NCI-H526 treated with DMSO at 0.1 percent for 48 hours (cell line): Measurements from ENCODE around the gene WNK1.

Source experiments
- DNase-seq: peaks from one replicate; lab custom pipeline; 2025; lab: John Stamatoyannopoulos, UW

Gene WNK1

DNA sequence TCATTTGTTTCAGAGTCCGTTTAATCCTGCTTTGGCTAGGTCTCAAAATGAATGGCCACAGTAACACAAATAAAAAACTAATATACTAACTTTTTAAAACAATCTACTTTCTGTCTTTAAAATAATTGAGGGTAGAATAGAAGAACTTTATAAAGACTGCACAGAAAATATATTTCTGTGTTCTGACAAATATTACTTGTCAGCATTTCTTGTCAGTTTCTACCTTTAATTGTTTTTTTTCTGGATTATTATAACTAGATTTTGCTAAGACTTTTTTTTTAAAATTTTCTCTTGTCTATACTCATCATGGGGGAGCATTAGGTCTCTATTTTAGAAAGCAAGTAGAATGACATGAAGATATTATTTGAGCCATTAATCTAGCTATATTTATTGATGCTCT, 110.9 kb downstream of the WNK1 start:
- no peak for DNase-seq

DNA sequence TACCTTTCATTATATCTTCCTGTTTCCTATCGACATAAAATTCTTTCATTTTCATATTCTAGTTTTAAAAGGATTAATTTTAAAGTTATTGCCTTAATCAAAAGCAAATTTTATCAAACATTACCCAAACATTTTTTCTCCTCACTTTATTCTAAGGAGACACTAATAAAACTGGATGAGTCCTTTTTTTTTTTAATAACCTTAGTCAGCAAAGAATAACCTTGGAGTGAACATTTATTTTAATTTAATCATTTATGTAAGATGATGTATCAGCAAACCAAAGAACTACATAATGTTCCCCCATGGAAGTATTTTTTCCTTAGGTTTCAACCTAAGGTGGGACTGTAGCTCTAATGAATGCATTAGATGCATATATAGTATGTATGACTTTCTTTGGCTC, 113.2 kb downstream of the WNK1 start:
- no peak for DNase-seq

DNA sequence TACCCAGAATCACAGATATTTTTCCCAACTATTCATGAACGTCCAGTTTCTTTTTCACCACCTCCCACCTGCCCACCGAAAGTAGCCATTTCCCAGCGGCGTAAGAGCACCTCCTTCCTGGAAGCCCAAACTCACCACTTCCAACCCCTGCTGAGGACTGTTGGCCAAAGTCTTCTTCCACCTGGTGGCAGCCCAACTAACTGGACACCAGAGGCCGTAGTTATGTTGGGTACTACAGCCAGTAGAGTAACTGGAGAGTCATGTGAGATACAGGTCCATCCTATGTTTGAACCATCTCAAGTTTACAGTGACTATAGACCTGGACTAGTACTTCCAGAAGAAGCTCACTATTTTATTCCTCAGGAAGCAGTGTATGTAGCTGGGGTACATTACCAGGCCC, 115.5 kb downstream of the WNK1 start:
- no peak for DNase-seq

DNA sequence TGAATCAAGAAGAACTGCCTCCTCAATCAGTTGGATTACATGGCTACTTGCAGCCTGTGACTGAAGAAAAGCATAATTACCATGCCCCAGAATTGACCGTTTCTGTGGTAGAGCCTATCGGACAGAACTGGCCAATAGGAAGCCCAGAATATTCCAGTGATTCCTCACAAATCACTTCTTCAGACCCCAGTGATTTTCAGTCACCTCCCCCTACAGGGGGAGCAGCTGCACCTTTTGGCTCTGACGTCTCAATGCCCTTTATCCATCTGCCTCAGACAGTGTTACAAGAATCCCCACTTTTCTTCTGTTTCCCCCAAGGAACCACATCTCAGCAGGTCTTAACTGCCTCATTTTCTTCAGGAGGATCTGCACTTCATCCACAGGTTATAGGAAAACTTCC, 116.3 kb downstream of the WNK1 start:
- no peak for DNase-seq

DNA sequence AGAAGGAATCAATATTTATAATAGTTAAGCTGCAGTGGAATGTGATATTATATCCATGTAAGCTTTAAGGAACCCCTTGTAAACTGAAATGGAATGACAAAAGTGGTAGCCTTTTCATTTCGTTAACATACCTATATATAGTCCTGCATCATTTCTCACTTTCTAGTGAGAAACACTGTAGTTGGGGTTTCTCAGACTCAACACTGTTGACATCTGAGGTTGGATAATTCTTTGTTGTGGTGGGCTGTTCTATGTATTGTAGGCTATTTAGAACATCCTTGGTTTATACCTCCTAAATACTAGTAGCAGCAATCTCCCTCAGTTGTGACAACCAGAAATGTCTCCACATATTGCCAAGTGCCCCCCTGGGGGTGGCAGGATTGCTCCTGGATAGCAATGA, 118.0 kb downstream of the WNK1 start:
- DNase-seq, result no peak

DNA sequence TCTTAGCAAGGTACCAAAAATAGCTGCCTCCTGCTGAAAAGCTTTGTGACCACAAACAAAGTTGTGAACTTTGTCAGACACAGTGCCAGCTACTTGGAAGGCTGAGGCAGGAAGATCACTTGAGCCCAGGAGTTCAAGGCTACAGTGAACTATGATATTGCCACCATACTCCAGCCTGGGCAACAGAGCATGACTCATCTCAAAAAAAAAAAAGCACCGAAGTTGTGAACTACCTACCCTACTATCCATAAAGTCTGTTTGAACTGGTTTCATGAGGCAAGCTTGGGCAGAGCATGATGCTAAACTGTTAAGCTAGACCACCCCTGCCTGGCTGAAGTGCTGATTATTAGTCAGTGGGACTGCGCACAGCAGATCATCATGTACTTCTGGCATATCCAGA, 121.6 kb downstream of the WNK1 start:
- no peak for DNase-seq

DNA sequence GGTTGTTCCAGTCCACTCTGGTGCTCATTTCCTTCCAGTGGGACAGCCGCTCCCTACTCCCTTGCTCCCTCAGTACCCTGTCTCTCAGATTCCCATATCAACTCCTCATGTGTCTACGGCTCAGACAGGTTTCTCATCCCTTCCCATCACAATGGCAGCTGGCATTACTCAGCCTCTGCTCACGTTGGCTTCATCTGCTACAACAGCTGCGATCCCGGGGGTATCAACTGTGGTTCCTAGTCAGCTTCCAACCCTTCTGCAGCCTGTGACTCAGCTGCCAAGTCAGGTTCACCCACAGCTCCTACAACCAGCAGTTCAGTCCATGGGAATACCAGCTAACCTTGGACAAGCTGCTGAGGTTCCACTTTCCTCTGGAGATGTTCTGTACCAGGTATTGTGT, 127.3 kb downstream of the WNK1 start:
- DNase-seq, result no peak

DNA sequence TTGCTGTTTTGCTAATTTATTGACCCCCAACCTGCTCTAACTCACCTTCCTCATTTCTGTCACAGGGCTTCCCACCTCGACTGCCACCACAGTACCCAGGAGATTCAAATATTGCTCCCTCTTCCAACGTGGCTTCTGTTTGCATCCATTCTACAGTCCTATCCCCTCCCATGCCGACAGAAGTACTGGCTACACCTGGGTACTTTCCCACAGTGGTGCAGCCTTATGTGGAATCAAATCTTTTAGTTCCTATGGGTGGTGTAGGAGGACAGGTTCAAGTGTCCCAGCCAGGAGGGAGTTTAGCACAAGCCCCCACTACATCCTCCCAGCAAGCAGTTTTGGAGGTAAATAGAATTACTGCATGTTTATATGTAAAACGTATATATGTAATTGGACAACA, 128.3 kb downstream of the WNK1 start:
- no peak for DNase-seq

DNA sequence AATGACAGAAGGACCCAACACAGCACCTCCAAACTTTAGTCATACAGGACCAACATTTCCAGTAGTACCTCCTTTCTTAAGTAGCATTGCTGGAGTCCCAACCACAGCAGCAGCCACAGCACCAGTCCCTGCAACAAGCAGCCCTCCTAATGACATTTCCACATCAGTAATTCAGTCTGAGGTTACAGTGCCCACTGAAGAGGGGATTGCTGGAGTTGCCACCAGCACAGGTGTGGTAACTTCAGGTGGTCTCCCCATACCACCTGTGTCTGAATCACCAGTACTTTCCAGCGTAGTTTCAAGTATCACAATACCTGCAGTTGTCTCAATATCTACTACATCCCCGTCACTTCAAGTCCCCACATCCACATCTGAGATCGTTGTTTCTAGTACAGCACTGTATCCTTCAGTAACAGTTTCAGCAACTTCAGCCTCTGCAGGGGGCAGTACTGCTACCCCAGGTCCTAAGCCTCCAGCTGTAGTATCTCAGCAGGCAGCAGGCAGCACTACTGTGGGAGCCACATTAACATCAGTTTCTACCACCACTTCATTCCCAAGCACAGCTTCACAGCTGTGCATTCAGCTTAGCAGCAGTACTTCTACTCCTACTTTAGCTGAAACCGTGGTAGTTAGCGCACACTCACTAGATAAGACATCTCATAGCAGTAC, 132.5 kb downstream of the WNK1 start:
- no peak for DNase-seq

DNA sequence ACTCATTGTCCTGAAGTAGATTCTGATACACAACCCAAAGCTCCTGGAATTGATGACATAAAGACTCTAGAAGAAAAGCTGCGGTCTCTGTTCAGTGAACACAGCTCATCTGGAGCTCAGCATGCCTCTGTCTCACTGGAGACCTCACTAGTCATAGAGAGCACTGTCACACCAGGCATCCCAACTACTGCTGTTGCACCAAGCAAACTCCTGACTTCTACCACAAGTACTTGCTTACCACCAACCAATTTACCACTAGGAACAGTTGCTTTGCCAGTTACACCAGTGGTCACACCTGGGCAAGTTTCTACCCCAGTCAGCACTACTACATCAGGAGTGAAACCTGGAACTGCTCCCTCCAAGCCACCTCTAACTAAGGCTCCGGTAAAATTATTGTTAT, 133.3 kb downstream of the WNK1 start:
- no peak for DNase-seq

DNA sequence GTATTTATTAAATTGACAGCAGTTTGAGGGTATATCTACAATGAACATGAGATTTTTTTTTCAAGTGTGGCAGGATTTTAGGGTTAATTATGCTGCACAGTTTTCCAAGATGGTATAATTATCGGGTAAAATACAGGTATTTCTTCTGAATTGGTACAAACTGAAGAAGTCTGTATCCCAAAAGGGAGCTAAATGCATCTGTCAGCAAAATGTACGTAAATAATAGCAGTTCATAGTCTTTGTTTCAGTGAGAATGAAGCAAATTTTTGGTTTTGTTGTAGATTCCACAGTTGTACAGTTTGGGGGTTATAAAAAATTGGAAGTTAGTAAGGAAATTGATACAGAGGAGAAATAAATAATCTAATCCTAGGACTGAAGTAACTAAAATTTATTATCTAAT, 133.8 kb downstream of the WNK1 start:
- no peak for DNase-seq

DNA sequence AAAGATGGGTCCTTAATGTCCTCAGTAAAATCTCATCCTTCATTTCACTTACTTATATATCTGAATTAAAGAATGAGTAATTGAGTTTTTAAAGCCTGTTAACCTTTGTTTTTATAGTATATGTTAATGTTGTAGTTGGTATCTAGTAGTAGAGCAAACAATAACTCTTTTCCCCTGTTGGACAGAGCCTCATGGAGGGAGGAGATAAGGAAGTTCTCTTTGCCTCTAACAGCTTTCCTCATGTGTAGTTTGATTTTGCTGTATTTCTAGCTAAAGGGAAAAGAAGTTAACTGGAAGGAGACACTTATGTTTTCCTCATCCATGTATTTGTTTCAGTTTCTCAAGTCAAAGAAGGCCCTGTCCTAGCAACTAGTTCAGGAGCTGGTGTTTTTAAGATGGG, 141.8 kb downstream of the WNK1 start:
- no peak for DNase-seq

DNA sequence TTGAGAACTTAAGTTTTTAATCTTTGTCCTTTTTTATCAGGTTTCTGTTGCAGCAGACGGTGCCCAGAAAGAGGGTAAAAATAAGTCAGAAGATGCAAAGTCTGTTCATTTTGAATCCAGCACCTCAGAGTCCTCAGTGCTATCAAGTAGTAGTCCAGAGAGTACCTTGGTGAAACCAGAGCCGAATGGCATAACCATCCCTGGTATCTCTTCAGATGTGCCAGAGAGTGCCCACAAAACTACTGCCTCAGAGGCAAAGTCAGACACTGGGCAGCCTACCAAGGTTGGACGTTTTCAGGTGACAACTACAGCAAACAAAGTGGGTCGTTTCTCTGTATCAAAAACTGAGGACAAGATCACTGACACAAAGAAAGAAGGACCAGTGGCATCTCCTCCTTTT, 143.7 kb downstream of the WNK1 start:
- no peak for DNase-seq

DNA sequence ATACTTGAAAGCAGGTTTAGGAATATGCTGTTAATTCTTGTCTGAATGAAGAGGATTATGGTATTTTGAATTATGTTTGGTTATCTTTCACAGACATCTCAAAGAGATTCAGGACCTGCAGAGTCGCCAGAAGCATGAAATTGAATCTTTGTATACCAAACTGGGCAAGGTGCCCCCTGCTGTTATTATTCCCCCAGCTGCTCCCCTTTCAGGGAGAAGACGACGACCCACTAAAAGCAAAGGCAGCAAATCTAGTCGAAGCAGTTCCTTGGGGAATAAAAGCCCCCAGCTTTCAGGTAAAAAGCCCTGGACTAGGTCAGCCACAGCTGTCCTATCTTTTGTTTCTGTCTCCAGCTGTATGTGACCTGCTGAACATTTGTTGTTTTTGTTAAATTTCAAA, 145.0 kb downstream of the WNK1 start:
- no peak for DNase-seq

DNA sequence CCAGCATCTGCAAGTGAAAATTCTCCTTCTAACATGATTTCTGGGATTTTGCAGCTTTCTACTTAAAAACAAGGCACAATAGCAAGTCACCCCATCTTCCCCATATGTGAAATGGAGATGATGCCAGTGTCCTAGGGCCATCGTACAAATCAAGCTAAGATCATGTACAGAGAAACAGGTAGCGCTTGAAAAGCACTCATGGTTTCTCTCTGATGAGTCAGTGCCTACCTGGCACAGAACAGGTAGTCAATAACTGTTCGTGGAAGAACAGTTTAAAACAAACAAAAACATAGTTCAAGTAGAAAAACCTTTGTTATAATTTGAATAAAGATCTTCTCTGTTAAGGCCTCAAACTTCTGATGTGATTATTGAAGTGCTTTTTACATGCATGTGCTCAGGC, 150.2 kb downstream of the WNK1 start:
- no peak for DNase-seq

DNA sequence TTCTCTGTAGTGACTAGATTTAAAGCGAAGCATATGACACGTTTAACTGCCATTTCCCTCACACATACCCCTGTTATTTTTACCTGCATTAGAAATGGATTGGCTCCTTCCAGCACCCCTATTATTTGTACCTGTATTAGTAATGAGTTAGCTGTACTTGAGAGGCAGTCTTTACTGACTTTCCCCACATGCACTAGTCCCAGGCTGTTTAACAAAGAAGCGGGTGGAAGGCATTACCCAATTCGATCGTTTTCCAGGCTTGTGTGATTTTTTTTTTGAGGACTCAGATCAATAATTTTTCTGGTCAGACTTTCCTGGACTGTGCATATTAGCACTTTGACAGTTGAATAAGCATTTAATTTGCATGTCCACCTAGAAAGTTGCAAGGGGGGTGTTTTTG, 150.7 kb downstream of the WNK1 start:
- no peak for DNase-seq

DNA sequence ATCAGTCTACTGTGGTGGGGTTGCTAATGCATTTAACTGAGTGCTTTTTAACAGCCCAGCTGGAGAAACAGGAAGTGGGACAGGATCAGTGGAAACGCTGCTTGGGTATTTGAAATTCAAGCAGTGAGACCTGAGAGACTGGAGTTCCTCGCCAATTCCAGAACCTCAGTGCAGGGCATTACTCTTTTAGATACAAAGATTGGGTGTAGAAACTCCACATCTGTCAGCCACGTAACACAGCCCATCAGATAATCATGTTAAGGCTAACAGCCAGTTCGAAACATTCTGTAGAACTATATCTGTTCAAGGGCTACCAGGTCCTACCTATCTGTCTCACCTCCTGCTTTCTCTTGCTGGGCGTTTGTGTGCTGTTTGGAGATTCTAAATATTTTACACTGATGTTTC, 151.6 kb downstream of the WNK1 start:
- DNase-seq, result no peak

DNA sequence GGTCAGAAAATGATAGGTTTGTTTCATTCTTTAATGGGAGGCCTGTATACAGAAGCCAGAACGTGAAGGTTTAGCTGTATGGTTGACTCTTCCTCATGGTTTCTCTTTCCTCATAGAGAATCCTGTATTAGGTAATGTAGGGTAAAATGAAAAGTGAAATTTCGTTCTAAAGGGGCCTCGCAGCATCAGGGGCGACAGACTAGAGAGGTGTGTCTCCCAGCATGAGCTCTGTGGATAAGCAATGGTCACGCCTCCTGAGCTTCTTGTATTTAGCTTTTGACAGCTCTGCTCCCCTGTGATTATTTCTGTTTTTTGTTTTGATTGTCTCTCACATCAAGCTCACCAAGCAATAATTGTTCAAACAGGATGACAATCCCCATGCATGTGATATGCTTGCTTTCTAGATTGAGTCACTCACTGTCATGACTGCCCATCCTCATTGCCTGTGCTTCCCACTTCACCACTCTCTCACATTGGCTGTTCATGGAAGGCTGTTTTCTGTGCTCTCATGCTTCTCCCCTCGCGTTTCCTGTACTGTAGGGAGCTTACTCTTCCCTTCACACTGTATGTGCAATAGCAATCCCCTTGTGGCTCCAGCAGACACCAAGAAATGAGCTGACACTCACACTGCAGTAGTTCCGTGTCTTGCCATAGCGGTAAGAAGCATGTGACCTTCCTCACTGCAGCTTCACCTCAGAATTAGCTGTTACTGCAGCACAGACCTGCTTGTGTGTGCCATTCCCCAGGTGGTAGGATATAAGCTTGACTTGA, 153.1 kb downstream of the WNK1 start:
- no peak for DNase-seq

DNA sequence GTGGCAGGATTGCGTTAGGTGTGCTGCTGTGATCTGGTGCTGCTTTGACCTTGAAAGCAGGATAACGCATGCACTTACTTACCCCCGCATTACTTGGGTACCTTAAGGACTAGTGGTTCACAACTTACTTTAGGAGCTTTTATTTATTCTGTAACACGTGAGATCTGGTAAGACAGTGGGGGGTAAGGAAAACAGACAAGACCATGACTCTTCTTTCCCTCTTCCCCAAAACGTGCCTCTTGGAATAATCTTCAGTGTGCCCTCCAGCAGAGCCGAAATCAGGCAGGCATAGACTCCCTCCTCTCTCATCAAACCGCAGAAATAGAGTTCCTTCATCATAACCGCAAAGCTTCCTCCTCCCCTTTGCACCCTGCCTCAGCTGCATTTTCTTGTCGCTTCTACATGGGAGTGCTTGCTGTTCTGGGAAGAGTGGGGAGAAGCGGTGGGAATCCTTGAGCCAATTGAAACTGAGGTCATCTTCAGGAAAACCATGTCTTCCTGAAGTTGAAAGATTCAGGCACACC, 153.7 kb downstream of the WNK1 start:
- DNase-seq, result no peak

DNA sequence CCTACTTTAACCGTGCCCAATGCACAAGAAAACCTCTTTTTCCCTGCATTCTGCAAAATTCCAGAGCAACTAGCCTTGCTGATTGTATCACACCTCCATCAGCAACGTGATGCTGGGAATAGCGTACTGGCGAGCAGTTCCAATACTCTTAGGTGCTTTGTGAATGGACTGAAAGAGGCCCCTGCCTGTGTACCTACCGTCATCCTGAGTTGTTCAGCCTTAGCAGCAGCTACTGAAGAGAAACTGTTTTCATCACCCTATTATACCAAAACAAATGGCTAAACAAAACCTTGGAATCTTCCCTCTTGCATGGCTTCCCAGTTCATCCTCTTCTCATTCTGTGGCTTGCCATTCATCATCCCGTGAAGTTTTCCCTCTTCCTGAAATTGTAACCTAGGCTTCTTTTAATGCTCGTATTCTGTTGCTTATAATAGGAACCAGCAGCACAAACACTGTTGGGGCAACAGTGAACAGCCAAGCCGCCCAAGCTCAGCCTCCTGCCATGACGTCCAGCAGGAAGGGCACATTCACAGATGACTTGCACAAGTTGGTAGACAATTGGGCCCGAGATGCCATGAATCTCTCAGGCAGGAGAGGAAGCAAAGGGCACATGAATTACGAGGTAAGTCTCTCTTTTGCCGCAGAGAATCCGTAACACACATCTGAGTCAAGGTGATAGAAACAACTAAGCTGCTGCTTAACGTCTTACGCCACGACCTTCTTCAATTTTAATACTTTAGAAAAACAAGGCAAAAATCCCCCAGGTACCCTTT, 155.2 kb downstream of the WNK1 start:
- DNase-seq, result no peak

DNA sequence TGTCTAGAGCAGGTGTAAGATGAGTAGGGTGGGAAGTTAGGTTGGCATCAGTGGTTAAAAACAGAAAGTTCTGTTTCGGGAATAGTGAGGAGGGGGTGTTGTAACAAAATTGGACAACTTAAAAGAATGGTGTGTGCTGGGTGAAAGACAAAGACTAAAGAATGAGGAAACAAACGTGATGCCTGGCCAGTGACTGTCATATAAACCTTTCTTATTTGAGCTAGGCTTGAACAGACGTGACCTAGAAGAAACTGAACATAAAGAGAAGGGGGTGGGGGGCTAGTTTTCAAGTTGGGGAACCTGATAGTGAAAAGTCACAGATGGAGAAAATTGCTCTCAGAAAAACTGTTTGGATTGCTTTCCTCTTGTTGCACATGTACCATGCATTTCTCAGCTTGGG, 157.5 kb downstream of the WNK1 start:
- DNase-seq, result no peak

DNA sequence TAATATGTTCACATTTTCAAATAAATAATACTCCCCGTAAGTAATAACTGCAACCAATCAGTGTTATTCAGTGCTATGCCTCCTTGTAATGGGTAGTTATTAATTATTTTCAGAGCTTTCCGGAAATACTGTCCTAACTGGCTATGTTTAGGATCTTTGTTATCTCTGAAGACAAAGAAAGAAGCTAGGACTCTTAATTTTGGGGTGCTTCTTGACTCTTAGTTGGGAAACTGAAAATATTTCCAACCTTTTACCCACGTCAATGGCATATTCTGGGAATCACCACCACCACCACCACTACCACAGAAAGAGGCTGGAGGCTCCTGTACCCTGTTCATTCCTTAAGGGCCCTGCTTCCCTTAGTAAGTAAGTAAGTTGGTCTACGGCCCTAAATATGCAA, 158.0 kb downstream of the WNK1 start:
- no peak for DNase-seq

DNA sequence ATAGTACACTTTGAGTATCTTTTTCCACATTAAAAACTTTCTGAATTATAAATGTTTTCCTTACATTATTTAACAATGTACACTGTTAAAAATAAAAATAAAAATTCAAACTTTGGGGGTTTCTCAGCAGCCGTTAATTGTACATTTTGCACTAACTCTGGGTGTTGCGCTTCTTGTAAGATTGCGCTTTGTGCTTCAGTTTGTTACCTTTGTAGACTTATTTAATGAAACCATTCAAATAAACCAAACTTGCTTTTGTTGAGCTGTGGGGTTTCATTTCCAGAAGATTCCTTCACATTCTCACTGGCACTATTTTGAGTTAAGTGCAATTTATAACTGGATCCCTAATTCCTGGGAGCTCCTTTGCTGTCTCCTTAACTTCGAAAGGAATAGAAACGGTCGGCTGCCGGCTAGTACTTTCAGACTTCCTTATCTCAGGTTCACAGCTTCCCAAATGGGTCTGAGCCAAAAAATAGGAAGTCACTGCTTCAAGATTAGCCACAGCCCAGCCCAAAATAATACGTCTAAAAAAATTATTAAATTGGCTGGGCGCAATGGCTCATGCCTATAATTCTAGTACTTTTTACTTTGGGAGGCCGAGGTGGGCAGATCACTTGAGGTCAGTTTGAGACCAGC, 158.9 kb downstream of the WNK1 start:
- DNase-seq, result no peak
